AG04450 (cell line): ENCODE results near the gene LTBP2. TPM values are rescaled to one million over a fixed set of nuclear protein-coding genes. Genes with fewer than 3 reads are reported as not detected.

Experiments used
- CTCF ChIA-PET: fragments of 300-600, 350-600 bp; formaldehyde crosslinking; extraction: SDS; loops from one replicate; lab custom pipeline; 2022; ENCODE audit warnings: antibody characterized with exemption, inconsistent platforms; lab: Charles Lee
- POLR2A ChIA-PET: fragments of 350-600 bp; formaldehyde crosslinking; extraction: SDS; loops from one replicate; lab custom pipeline; 2021; ENCODE audit warnings: antibody characterized with exemption, inconsistent platforms; lab: Yijun Ruan, JAX
- DNase-seq: peaks from one replicate; pipeline ENCODE4 v3.0.0-alpha.2; 2011; ENCODE audit warnings: low read depth, low spot score
- H3K27ac ChIP-seq: one replicate; pipeline ENCODE4 v1.5.1; 2012; ENCODE audit warnings: low read depth, low read length, control low read depth
- H3K27me3 ChIP-seq: one replicate; pipeline ENCODE4 v1.6.0; 2012; ENCODE audit warnings: low read length; ENCODE audit not compliant: control insufficient read depth, insufficient read depth
- H3K4me3 ChIP-seq: 2 replicates; pipeline ENCODE4 v1.5.1; 2011; ENCODE audit warnings: mild to moderate bottlenecking, low read depth, low read length, control low read depth
- H3K9me3 ChIP-seq: 2 replicates; pipeline ENCODE4 v1.5.1; 2012; ENCODE audit warnings: low read length; ENCODE audit not compliant: control insufficient read depth, insufficient read depth
- polyA plus RNA-seq: library from polyadenylated mRNA; depleted of rRNA; stranded (reverse); fragments of >200 nt; gene quantifications from 2 replicates; pipeline ENCODE4 v1.2.3, GENCODE V29; 2011
- TF ChIP-seq, protein P1 (sequence below): IDR thresholded peaks from 2 replicates; pipeline ENCODE4 v1.5.1; 2011; ENCODE audit warnings: low read depth, low read length, control low read depth, inconsistent platforms

The LTBP2 gene
- polyA plus RNA-seq, 1 experiment, result 44.3 TPM

- H3K27me3 ChIP-seq, result no peaks in the 10 kb centered on the region
- TF ChIP-seq, protein P1, sequence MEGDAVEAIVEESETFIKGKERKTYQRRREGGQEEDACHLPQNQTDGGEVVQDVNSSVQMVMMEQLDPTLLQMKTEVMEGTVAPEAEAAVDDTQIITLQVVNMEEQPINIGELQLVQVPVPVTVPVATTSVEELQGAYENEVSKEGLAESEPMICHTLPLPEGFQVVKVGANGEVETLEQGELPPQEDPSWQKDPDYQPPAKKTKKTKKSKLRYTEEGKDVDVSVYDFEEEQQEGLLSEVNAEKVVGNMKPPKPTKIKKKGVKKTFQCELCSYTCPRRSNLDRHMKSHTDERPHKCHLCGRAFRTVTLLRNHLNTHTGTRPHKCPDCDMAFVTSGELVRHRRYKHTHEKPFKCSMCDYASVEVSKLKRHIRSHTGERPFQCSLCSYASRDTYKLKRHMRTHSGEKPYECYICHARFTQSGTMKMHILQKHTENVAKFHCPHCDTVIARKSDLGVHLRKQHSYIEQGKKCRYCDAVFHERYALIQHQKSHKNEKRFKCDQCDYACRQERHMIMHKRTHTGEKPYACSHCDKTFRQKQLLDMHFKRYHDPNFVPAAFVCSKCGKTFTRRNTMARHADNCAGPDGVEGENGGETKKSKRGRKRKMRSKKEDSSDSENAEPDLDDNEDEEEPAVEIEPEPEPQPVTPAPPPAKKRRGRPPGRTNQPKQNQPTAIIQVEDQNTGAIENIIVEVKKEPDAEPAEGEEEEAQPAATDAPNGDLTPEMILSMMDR, result no peak
- CTCF ChIA-PET, result no interaction called here
- no peak overlapping the region for H3K4me3 ChIP-seq
- no peaks in the 10 kb centered on the region; the same call in 1 of the 2 replicates for H3K9me3 ChIP-seq
- no peak overlapping the region for H3K27ac ChIP-seq
- POLR2A ChIA-PET, result no interaction called here
- DNase-seq, result no peak
These were observed 22.7 kb downstream of the LTBP2 start for GRCh38 chr14:74589291-74589879.

DNA sequence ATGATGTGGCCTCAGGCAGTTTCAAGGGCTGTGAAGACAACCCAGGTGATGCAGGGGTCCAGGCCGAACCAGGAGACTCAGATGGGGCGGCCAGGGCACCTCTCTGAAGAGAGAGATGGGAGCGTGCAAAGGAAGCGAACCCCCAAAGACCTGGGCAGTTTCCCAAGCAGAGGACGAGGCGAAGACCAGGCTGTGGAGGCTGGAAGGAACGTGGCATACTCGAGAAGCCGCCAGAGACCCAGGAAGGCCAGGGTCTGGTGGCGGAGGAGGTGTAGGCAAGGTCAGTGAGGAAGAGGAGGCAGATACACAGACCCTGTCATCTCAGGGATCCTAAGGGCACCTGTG, 24.7 kb downstream of the LTBP2 start:
- ChIA-PET POLR2A (no interaction called here), CTCF (no interaction called here)
- no peak for DNase-seq
- Histone ChIP-seq H3K27me3 (no peaks in the 10 kb centered on the region), H3K27ac (no peak overlapping the region), H3K4me3 (no peak overlapping the region), H3K9me3 (no peaks in the 10 kb centered on the region; the same call in 1 of the 2 replicates)
- TF ChIP-seq, protein P1, result no peak

DNA sequence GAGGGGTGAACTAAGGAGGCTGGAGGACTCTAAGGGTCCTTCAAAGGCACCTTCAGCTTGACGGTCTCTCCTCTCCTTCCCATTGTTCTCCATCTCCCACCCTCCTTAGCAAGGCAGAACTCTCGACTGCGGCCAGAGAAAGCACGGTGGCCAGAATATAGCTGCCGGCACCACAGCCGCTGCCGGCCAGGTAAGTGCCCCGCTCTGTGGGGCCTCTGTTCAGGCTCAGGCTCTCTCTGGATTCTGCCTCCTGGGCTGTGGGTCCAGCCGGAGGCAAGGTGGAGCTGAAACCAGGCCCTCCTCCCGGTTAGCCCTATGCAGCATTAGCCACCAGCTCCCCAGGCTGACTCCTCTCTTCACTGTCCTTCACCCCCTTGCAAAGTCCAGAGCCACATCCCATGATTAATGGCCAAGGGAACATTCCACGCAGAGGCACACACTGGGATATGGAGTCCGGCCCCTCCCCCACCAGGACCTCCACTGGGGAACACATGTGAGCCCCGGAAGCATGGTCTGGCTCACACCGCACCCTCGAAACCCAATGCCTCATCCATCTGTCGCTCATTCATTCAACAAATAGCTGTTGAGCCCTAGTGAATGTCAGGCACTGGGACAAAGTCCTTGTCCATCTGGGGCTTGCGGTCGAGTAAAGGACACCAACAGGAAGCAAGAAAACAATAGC, 25.2 kb downstream of the LTBP2 start:
- ChIA-PET CTCF (no interaction called here), POLR2A (no interaction called here)
- TF ChIP-seq, protein P1, result no peak
- DNase-seq, result no peak
- Histone ChIP-seq H3K27me3 (no peaks in the 10 kb centered on the region), H3K9me3 (no peaks in the 10 kb centered on the region; the same call in 1 of the 2 replicates), H3K27ac (no peak overlapping the region), H3K4me3 (no peak overlapping the region)

GRCh38 chr14:74585406-74586335, 26.4 kb downstream of the LTBP2 start:
- H3K27me3 ChIP-seq, result no peaks in the 10 kb centered on the region
- DNase-seq, result no peak
- peak overlapping the region; percentile 61 for H3K27ac ChIP-seq
- TF ChIP-seq, protein P1, result no peak
- no peaks in the 10 kb centered on the region; the same call in 1 of the 2 replicates for H3K9me3 ChIP-seq
- CTCF ChIA-PET, result interaction anchor here (0.6 to 1.9 kb wide), 3 partner anchors 14 to 36 kb away, joined by 3 to 7 read pairs (median 3); partner anchors contain the start of gene LTBP2
- H3K4me3 ChIP-seq, result no peak overlapping the region
- POLR2A ChIA-PET, result no interaction called here
